MM.1S (cell line): ENCODE measurements around the gene SMC1B.

Experiments used
- DNase-seq: peaks from one replicate; pipeline ENCODE4 v3.0.0-alpha.2; 2015
- H2AFZ ChIP-seq: fragments of 300-600 bp; sonication (generic); 2 replicates; pipeline ENCODE4 v1.6.0; 2016; ENCODE audit warnings: antibody characterized with exemption, low read length
- H3F3A ChIP-seq: fragments of 300-600 bp; sonication (generic); 2 replicates; pipeline ENCODE4 v1.6.1; 2016; ENCODE audit warnings: mild to moderate bottlenecking, antibody characterized with exemption, low read length, moderate library complexity, mixed read lengths; ENCODE audit not compliant: insufficient read depth
- H3K27ac ChIP-seq: fragments of 300-600 bp; sonication (generic); 2 replicates; pipeline ENCODE4 v1.5.1; 2016; ENCODE audit warnings: mild to moderate bottlenecking, low read length
- H3K27me3 ChIP-seq: fragments of 300-600 bp; sonication (generic); replicated peaks from 2 replicates; pipeline ENCODE4 v1.6.0; 2016; ENCODE audit warnings: low read length; ENCODE audit not compliant: insufficient read depth
- H3K36me3 ChIP-seq: fragments of 300-600 bp; sonication (generic); replicated peaks from 2 replicates; pipeline ENCODE4 v1.6.1; 2016; ENCODE audit warnings: mild to moderate bottlenecking, low read length, mixed read lengths; ENCODE audit not compliant: insufficient read depth
- H3K4me1 ChIP-seq: fragments of 300-600 bp; sonication (generic); 2 replicates; pipeline ENCODE4 v1.6.1; 2016; ENCODE audit warnings: low read length, mixed read lengths
- H3K4me2 ChIP-seq: fragments of 300-600 bp; sonication (generic); 2 replicates; pipeline ENCODE4 v1.6.0; 2016; ENCODE audit warnings: low read depth, low read length
- H3K4me3 ChIP-seq: fragments of 300-600 bp; sonication (generic); 2 replicates; pipeline ENCODE4 v1.5.1; 2016; ENCODE audit warnings: low read length, mixed read lengths
- H3K79me2 ChIP-seq: fragments of 300-600 bp; sonication (generic); 2 replicates; pipeline ENCODE4 v1.6.1; 2016; ENCODE audit warnings: mixed run types, low read length, mixed read lengths
- H3K9ac ChIP-seq: fragments of 300-600 bp; sonication (generic); 2 replicates; pipeline ENCODE4 v1.6.1; 2016; ENCODE audit warnings: low read length, mixed read lengths
- H3K9me2 ChIP-seq: fragments of 300-600 bp; sonication (generic); replicated peaks from 2 replicates; pipeline ENCODE4 v1.6.1; 2016; ENCODE audit warnings: mild to moderate bottlenecking, low read length, mixed read lengths; ENCODE audit not compliant: insufficient read depth
- H3K9me3 ChIP-seq: fragments of 300-600 bp; sonication (generic); replicated peaks from 2 replicates; pipeline ENCODE4 v1.6.1; 2016; ENCODE audit warnings: mild to moderate bottlenecking, low read length, mixed read lengths; ENCODE audit not compliant: insufficient read depth
- H4K20me1 ChIP-seq: fragments of 300-600 bp; sonication (generic); 2 replicates; pipeline ENCODE4 v1.6.1; 2016; ENCODE audit warnings: mild to moderate bottlenecking, low read length, moderate library complexity, mixed read lengths; ENCODE audit not compliant: insufficient read depth
- CTCF ChIP-seq: fragments of 300-600 bp; sonication (generic); IDR thresholded peaks from 2 replicates; pipeline ENCODE4 v1.5.1; 2016; ENCODE audit warnings: antibody characterized with exemption, low read length, mixed read lengths
- EZH2 ChIP-seq: fragments of 300-600 bp; sonication (generic); optimal IDR thresholded peaks from 2 replicates; pipeline ENCODE3; 2017; ENCODE audit warnings: low read depth, mild to moderate bottlenecking, antibody characterized with exemption, low read length, mixed read lengths
- EZH2phosphoT487 ChIP-seq: fragments of 300-600 bp; sonication (generic); IDR thresholded peaks from 2 replicates; pipeline ENCODE4 v1.6.1; 2018; ENCODE audit warnings: antibody characterized with exemption, low read length

Gene SMC1B

DNA sequence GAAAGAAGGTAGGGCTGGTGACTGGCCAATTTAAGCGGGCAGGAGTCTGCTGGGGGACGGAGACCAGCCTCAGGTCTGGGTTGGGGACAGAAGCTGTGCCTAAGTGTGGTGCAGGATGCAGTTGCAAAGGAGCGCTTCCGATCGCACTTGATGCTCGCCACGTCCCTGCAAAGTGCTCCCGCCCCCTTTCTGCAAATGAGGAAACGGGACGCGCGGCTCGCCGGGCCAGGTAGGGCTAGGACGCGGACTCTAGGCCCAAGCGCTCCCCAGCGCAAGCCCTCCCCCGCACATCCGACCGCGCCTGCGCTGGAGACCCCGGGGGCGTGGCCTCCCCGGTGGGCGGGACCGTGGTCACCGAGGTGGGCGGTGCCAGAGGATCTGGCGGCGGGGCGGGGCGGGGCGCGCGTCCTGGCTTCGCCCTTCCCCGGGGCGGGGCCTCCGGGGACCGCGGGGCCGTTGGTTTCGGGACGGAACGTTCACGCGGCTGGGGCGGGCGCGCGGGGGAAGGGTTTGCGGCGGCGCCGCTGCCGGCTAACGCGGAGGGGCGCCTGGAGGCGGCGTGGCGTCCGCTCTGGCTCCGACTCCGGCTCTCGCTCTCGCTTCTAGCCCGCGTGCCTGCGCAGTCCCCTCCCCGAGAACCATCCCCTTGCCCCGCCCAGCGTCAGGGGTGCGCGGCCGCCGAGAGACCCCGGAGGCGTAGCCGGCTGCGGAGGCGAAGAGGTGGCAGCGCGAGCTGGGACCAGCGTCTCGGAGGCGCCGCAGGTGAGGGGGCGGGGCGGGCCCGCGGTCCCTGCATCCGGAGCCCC, 103.8 kb downstream of the SMC1B start, which contains the start of gene FAM118A:
Gene FAM118A (plus strand): TSS at position 513 of the 806 bp plus-strand sequence. CDS start 12,446 bp downstream, outside the sequence.
- Histone ChIP-seq H3K9ac (peak within 1 kb of the TSS; percentile 92), H3K4me2 (peak within 1 kb of the TSS; percentile 99), H3K36me3 (no peaks in the 10 kb centered on the region), H3K9me2 (no peaks in the 10 kb centered on the region), H3K4me1 (peaks cover 10% of the 10 kb centered on the region), H2AFZ (peak within 1 kb of the TSS; percentile 97), H3K27ac (peak within 1 kb of the TSS; percentile 55; the same call in 1 of the 2 replicates), H3K4me3 (peak within 1 kb of the TSS; percentile 98), H3K9me3 (no peaks in the 10 kb centered on the region), H3K79me2 (peaks cover 41% of the 10 kb centered on the region), H3K27me3 (no peaks in the 10 kb centered on the region), H3F3A (no peaks in the 10 kb centered on the region), H4K20me1 (no peaks in the 10 kb centered on the region)
- peak; percentile 93 for DNase-seq
- TF ChIP-seq CTCF = no peak
- no peak for TF ChIP-seq EZH2
- no peak for TF ChIP-seq EZH2phosphoT487

GRCh38 chr22:45308957-45309421, 104.4 kb downstream of the SMC1B start:
- H3K79me2 ChIP-seq = peaks cover 35% of the 10 kb centered on the region
- H3K27me3 ChIP-seq = no peaks in the 10 kb centered on the region
- H3K27ac ChIP-seq = peak overlapping the region; percentile 55; the same call in 1 of the 2 replicates
- peak overlapping the region; percentile 86 for H3K4me2 ChIP-seq
- H3K4me1 ChIP-seq = peaks cover 10% of the 10 kb centered on the region
- H3K36me3 ChIP-seq = no peaks in the 10 kb centered on the region
- peak overlapping the region; percentile 71 for H3K9ac ChIP-seq
- peak overlapping the region; percentile 61 for H3K4me3 ChIP-seq
- no peaks in the 10 kb centered on the region for H3K9me2 ChIP-seq
- no peaks in the 10 kb centered on the region for H4K20me1 ChIP-seq
- peak overlapping the region; percentile 97 for H2AFZ ChIP-seq
- no peak for DNase-seq
- H3F3A ChIP-seq = no peaks in the 10 kb centered on the region
- H3K9me3 ChIP-seq = no peaks in the 10 kb centered on the region
- no peak for TF ChIP-seq EZH2phosphoT487
- no peak for TF ChIP-seq EZH2
- no peak for TF ChIP-seq CTCF

GRCh38 chr22:45308391-45308956, 104.9 kb downstream of the SMC1B start:
- H3K9me3 ChIP-seq = no peaks in the 10 kb centered on the region
- H3K36me3 ChIP-seq = no peaks in the 10 kb centered on the region
- H3K9ac ChIP-seq = no peak overlapping the region
- peak overlapping the region; percentile 86; the same call in 1 of the 2 replicates for H3K4me2 ChIP-seq
- H2AFZ ChIP-seq = peak overlapping the region; percentile 97
- no peak overlapping the region for H3K27ac ChIP-seq
- TF ChIP-seq EZH2phosphoT487 = no peak
- no peak for TF ChIP-seq CTCF
- no peak for TF ChIP-seq EZH2
- H3K79me2 ChIP-seq = peaks cover 29% of the 10 kb centered on the region
- H4K20me1 ChIP-seq = no peaks in the 10 kb centered on the region
- H3K4me1 ChIP-seq = peaks cover 10% of the 10 kb centered on the region
- H3K4me3 ChIP-seq = no peak overlapping the region
- H3K9me2 ChIP-seq = no peaks in the 10 kb centered on the region
- no peak for DNase-seq
- no peaks in the 10 kb centered on the region for H3F3A ChIP-seq
- H3K27me3 ChIP-seq = no peaks in the 10 kb centered on the region
